Measurements from ENCODE around the gene TOR3A.

The TOR3A gene

GRCh38 chr1:179047636-179047997, 34.3 kb upstream of the TOR3A start:
- no peak overlapping the region for H3K4me3 ChIP-seq (ENCODE audit: low read length)
- no peak overlapping the region for H3K9ac ChIP-seq (ENCODE audit: low read length)
- peaks cover 3% of the 10 kb centered on the region for H3K4me1 ChIP-seq (ENCODE audit: control insufficient read depth, insufficient read depth, low read length)
- H3K36me3 ChIP-seq (ENCODE audit: control insufficient read depth, insufficient read depth, low read length) = no peaks in the 10 kb centered on the region
- H3K27me3 ChIP-seq (ENCODE audit: control insufficient read depth, insufficient read depth, low read length) = no peaks in the 10 kb centered on the region
- H3K9me3 ChIP-seq (ENCODE audit: control insufficient read depth, low read length) = no peaks in the 10 kb centered on the region

GRCh38 chr1:179048339-179049124, 33.3 kb upstream of the TOR3A start:
- H3K9ac ChIP-seq (ENCODE audit: low read length) = no peak overlapping the region
- H3K4me3 ChIP-seq (ENCODE audit: low read length) = no peak overlapping the region
- H3K4me1 ChIP-seq (ENCODE audit: control insufficient read depth, insufficient read depth, low read length) = peaks cover 7% of the 10 kb centered on the region
- H3K9me3 ChIP-seq (ENCODE audit: control insufficient read depth, low read length) = no peaks in the 10 kb centered on the region
- H3K36me3 ChIP-seq (ENCODE audit: control insufficient read depth, insufficient read depth, low read length) = no peaks in the 10 kb centered on the region
- H3K27me3 ChIP-seq (ENCODE audit: control insufficient read depth, insufficient read depth, low read length) = no peaks in the 10 kb centered on the region

- no peaks in the 10 kb centered on the region for H3K36me3 ChIP-seq (ENCODE audit: control insufficient read depth, insufficient read depth, low read length)
- no peaks in the 10 kb centered on the region for H3K9me3 ChIP-seq (ENCODE audit: control insufficient read depth, low read length)
- no peaks in the 10 kb centered on the region for H3K27me3 ChIP-seq (ENCODE audit: control insufficient read depth, insufficient read depth, low read length)
- peaks cover 9% of the 10 kb centered on the region for H3K4me1 ChIP-seq (ENCODE audit: control insufficient read depth, insufficient read depth, low read length)
- no peak overlapping the region for H3K9ac ChIP-seq (ENCODE audit: low read length)
- H3K4me3 ChIP-seq (ENCODE audit: low read length) = no peak overlapping the region
These were observed 29.1 kb upstream of the TOR3A start for GRCh38 chr1:179052776-179053175.

- Histone ChIP-seq H3K36me3 (ENCODE audit: control insufficient read depth, insufficient read depth, low read length) (no peaks in the 10 kb centered on the region), H3K9me3 (ENCODE audit: control insufficient read depth, low read length) (no peaks in the 10 kb centered on the region), H3K4me3 (ENCODE audit: low read length) (no peak overlapping the region), H3K9ac (ENCODE audit: low read length) (no peak overlapping the region), H3K4me1 (ENCODE audit: control insufficient read depth, insufficient read depth, low read length) (peaks cover 9% of the 10 kb centered on the region), H3K27me3 (ENCODE audit: control insufficient read depth, insufficient read depth, low read length) (no peaks in the 10 kb centered on the region)
These were observed 28.4 kb upstream of the TOR3A start for GRCh38 chr1:179053486-179053885.

- no peaks in the 10 kb centered on the region for H3K9me3 ChIP-seq (ENCODE audit: control insufficient read depth, low read length)
- no peak overlapping the region for H3K9ac ChIP-seq (ENCODE audit: low read length)
- no peaks in the 10 kb centered on the region for H3K27me3 ChIP-seq (ENCODE audit: control insufficient read depth, insufficient read depth, low read length)
- no peak overlapping the region for H3K4me3 ChIP-seq (ENCODE audit: low read length)
- peaks cover 9% of the 10 kb centered on the region for H3K4me1 ChIP-seq (ENCODE audit: control insufficient read depth, insufficient read depth, low read length)
- no peaks in the 10 kb centered on the region for H3K36me3 ChIP-seq (ENCODE audit: control insufficient read depth, insufficient read depth, low read length)
These were observed 25.9 kb upstream of the TOR3A start for GRCh38 chr1:179055937-179056336.

- Histone ChIP-seq H3K4me1 (ENCODE audit: control insufficient read depth, insufficient read depth, low read length) (no peaks in the 10 kb centered on the region), H3K36me3 (ENCODE audit: control insufficient read depth, insufficient read depth, low read length) (no peaks in the 10 kb centered on the region)
These were observed 23.1 kb upstream of the TOR3A start for GRCh38 chr1:179058487-179059483.

GRCh38 chr1:179061360-179062282, 20.2 kb upstream of the TOR3A start:
- H3K9me3 ChIP-seq (ENCODE audit: control insufficient read depth, low read length) = no peaks in the 10 kb centered on the region
- H3K36me3 ChIP-seq (ENCODE audit: control insufficient read depth, insufficient read depth, low read length) = peaks cover 3% of the 10 kb centered on the region

More at GRCh38 chr1:179058487-179059483, 23.1 kb upstream of the TOR3A start:
- Histone ChIP-seq H3K4me3 (ENCODE audit: low read length) (no peak overlapping the region), H3K9ac (ENCODE audit: low read length) (no peak overlapping the region), H3K27me3 (ENCODE audit: control insufficient read depth, insufficient read depth, low read length) (no peaks in the 10 kb centered on the region), H3K9me3 (ENCODE audit: control insufficient read depth, low read length) (no peaks in the 10 kb centered on the region)

GRCh38 chr1:179066471-179066870, 15.4 kb upstream of the TOR3A start:
- Histone ChIP-seq H3K36me3 (ENCODE audit: control insufficient read depth, insufficient read depth, low read length) (peaks cover 3% of the 10 kb centered on the region), H3K27me3 (ENCODE audit: control insufficient read depth, insufficient read depth, low read length) (no peaks in the 10 kb centered on the region), H3K4me3 (ENCODE audit: low read length) (no peak overlapping the region), H3K9me3 (ENCODE audit: control insufficient read depth, low read length) (no peaks in the 10 kb centered on the region), H3K9ac (ENCODE audit: low read length) (no peak overlapping the region), H3K4me1 (ENCODE audit: control insufficient read depth, insufficient read depth, low read length) (no peaks in the 10 kb centered on the region)

More at GRCh38 chr1:179061360-179062282, 20.2 kb upstream of the TOR3A start:
- Histone ChIP-seq H3K4me1 (ENCODE audit: control insufficient read depth, insufficient read depth, low read length) (no peaks in the 10 kb centered on the region), H3K9ac (ENCODE audit: low read length) (no peak overlapping the region), H3K4me3 (ENCODE audit: low read length) (no peak overlapping the region), H3K27me3 (ENCODE audit: control insufficient read depth, insufficient read depth, low read length) (no peaks in the 10 kb centered on the region)

- no peaks in the 10 kb centered on the region for H3K36me3 ChIP-seq (ENCODE audit: control insufficient read depth, insufficient read depth, low read length)
- H3K9me3 ChIP-seq (ENCODE audit: control insufficient read depth, low read length) = no peaks in the 10 kb centered on the region
- peaks cover 9% of the 10 kb centered on the region for H3K4me1 ChIP-seq (ENCODE audit: control insufficient read depth, insufficient read depth, low read length)
- H3K4me3 ChIP-seq (ENCODE audit: low read length) = no peak overlapping the region
- no peak overlapping the region for H3K9ac ChIP-seq (ENCODE audit: low read length)
- no peaks in the 10 kb centered on the region for H3K27me3 ChIP-seq (ENCODE audit: control insufficient read depth, insufficient read depth, low read length)
These were observed 4.5 kb upstream of the TOR3A start for GRCh38 chr1:179077396-179077795.

GRCh38 chr1:179079113-179079761, 2.6 kb upstream of the TOR3A start:
- Histone ChIP-seq H3K27me3 (ENCODE audit: control insufficient read depth, insufficient read depth, low read length) (no peaks in the 10 kb centered on the region), H3K36me3 (ENCODE audit: control insufficient read depth, insufficient read depth, low read length) (no peaks in the 10 kb centered on the region), H3K4me1 (ENCODE audit: control insufficient read depth, insufficient read depth, low read length) (peaks cover 23% of the 10 kb centered on the region), H3K9ac (ENCODE audit: low read length) (no peak overlapping the region), H3K9me3 (ENCODE audit: control insufficient read depth, low read length) (no peaks in the 10 kb centered on the region), H3K4me3 (ENCODE audit: low read length) (no peak overlapping the region)
